ENCODE measurements around the gene CABYR.

- no peak for TF ChIP-seq CTCF (CRISPR knock-in tag; IDR thresholded peaks at IDR 0.05)
- no peak for TF ChIP-seq USF2 (IDR thresholded peaks at IDR 0.05; ENCODE audit: low read depth, low read length)
- TF ChIP-seq USF2 (CRISPR knock-in tag; IDR thresholded peaks at IDR 0.05; ENCODE audit: borderline replicate concordance) = no peak
- TF ChIP-seq ZNF292 (CRISPR knock-in tag; IDR thresholded peaks at IDR 0.05; ENCODE audit: borderline replicate concordance, low read depth) = no peak
- no peak for TF ChIP-seq TBP (CRISPR knock-in tag; IDR thresholded peaks at IDR 0.05)
- no peak for TF ChIP-seq ELF4 (CRISPR knock-in tag; IDR thresholded peaks at IDR 0.05; ENCODE audit: borderline replicate concordance)
- TF ChIP-seq NFIC (IDR thresholded peaks at IDR 0.05; ENCODE audit: low read length) = no peak
Observed at GRCh38 chr18:24127735-24128134, 11.1 kb upstream of the CABYR start.

Measured in HepG2 (cell line).